IPS DF 19.7 (cell line): Measurements from ENCODE around the gene MPZL2.

ENCODE experiments used
- DNase-seq: peaks from one replicate; pipeline ENCODE4 v3.0.0-alpha.2; 2013; ENCODE audit warnings: low read depth, low spot score

Gene MPZL2

DNA sequence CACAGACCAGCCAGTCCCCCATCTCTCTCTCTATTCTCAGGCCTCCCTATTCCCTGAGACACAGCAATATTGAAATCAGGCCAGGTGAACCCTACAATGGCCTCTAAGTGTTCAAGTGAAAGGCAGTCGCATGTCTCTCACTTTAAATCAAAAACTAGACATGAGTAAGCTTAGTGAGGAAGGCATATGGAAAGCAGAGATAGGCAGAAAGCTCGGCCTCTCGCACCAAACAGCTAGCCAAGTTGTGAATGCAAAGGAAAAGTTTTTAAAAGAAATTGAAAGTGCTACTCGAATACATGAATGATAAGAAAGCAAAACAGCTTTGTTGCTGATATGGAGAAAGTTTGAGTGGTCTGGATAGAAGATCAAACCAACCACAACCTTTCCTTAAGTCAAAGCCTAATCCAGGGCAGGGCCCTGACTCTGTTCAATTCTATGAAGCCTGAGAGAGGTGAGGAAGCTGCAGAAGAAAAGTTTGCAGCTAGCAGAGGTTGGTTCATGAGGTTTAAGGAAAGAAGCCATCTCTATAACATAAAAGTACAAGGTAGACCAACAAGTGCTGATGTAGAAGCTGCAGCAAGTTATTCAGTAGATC, 19.8 kb upstream of the MPZL2 start:
- DNase-seq, result no peak

DNA sequence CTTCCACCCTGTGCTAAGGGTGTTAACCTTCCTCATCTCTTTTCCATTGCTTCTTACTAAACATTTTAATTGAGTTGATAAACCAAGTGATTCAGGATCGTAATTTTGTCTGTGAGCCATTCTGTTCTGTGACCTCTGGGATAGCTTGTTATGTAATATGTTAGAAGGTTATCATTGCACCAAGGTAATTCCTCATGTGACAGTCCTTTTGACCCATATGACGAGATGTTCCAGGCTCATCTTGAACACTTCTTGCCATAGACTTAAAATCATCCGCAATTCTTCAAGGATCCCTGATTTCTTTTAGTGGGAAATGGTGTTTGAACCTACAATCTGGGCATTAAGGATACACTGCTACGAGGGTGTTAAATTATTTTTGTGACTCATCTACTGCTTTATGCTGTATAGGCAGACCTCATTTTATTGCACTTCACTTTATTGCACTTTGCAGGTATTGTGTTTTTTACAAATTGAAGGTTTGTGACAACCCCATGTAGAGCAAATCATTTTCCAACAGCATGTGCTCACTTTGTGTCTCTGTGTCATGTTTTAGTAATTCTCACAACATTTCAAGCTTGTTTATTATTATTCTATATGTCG, 19.0 kb upstream of the MPZL2 start:
- no peak for DNase-seq

- no peak for DNase-seq
Observed at GRCh38 chr11:118282606-118283005, 18.5 kb upstream of the MPZL2 start.

DNA sequence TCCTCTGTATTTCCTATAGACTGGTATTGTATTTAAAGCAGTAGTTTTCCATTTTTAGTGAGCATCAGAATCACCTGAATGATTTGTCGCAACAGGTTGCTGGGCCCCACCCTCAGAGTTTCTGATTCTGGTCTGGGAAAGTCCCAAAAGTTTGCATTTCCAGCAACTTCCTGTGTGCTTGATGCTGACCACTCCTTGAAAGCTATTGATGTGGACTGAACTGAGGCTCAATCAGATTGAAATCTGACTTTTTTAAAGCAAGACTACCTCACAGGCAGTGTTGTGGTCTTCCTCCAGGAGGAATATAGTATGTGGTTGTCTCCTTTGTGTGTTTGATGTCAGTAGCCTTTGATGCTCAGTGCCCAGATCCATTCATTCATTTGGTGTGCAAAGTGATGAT, 17.2 kb upstream of the MPZL2 start:
- DNase-seq, result no peak

DNA sequence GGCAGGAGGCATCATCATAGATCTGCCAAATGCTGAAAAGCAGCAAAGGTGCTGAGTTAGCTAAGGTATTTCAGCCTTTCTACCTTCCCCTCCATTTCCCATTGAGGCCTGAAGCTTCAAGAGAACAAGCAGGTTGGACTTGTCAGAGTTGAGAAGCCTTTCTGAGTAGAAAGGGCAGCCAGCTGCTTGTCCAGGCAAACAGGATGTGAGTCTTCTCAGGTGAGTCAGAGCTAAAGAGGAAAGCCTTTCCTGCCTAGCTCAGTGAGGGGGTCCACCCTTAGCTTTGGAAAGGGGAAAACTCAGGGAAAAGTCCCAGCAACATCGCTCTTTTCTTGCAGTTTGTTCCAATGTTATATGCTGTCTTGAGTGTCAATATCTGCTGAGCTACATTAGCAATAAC, 13.2 kb upstream of the MPZL2 start:
- DNase-seq, result no peak

GRCh38 chr11:118276422-118276821, 12.3 kb upstream of the MPZL2 start:
- DNase-seq, result no peak

DNA sequence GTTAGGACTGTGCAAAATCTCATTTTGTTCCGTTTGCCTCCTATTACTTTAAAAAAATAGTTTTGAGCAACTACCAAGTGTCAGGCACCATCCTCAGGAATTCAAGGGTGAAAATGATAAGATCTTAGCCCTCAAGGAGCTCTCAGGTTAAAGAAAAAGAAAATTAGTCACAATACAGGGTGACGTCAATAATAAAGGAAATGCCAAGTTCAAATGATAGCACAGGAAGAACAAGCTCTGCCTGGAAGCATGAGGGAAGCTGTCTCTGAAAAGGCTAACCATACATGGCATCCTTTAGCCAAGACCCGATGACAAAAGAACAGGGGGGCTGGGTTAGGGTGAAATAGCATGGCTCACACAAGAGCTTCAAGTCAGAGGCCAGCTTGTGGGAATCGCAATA, 11.1 kb upstream of the MPZL2 start:
- no peak for DNase-seq

GRCh38 chr11:118274186-118274585, 10.1 kb upstream of the MPZL2 start:
- no peak for DNase-seq

GRCh38 chr11:118272001-118272400, 7.9 kb upstream of the MPZL2 start:
- DNase-seq, result no peak

DNA sequence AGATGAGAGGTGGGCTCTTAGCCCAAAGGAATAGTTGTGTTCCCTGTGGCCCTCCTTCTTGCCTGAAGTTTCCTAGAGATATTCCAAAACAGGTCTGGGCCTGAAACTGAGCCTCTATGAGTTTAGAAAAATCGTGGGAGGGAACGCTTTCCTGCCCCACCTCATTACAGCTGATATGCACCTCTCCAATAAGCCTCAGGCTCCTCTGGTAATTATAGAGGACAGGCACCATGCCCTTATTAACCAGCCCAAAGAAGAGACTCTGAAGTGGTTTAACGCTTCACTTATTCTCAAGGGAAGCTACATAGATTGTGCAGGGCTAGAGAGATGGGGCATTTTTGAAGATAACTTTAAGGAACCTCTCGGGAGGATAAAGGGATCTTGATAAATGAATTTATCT, 3.4 kb upstream of the MPZL2 start:
- DNase-seq, result no peak

DNA sequence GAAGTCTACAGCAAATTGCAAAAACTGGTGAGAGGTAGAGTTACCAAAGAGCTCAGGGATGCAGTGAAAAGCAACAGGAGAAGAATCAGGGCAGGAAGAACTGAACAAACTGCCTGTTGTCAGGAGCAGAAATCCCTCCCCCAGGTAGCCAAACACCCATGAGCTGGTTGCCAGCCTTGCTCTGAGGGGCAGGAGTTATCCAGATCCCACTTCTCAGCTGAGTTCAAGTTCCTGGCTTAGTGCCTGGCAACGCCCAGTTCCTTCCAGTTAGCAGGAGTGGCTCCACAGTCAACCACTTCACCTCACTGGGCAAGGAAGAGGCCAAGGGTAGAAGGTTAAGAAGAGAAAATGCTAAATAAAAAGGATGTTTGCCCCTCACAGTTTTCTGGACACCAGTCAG, 1.9 kb upstream of the MPZL2 start:
- no peak for DNase-seq

DNA sequence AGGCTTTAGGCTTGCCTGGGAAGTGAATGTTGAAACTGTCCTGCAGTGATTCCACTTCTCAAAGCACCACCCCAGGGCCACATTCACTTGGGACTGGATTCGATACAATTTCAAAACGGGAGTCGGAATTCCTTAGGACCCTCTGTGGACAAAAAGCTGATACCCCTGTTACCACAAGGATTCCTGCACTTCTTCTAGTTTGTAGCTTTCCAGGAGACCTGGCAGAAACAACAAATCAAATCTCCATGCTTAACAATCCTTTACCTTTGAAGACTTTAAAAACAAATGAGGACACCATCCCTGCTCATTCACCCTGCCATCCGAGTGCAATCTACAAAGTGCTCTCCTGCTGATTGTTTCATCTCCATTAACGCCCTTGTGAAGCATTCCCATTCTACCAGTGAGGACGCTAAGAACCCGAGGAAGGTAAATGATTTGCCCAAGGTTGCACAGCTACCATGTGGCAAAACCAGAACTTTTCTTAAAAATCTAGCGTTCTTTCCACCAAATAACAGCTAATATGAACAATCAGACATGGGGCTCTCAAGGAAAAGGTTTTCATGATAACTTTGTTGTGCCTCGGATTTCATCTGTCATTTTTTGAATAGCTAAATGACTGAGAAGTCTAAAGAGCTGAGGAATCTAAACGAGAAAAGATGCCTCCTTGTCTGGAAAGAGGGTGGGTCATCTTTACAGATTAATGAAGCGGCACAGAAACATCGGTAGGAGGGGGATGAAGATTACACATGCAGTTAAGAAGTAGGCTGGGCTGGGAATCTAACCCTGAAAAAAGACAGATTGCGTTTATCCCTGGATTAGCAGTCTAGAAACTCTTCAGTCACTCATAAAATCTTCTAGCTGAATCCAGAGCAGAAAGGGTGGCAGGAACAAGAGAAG, 720 bp upstream of the MPZL2 start:
- DNase-seq, result no peak

DNA sequence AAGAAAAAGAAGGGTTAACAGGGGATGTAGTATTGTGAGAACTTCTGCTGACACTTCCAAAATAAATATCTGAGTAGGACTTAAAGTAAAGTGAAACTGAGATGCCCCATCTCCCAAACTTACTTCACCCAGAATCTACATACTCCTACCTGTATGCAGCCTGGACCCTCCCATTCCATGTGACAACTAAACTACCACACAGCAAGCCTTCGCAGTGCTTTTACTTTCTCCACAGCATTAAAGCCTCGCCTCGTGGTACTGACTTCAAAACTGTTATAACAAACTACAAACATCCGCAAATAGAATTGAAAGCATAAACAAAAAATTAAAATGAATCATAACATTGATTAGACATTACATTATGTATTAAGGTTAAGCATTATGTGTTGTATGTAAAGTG, 985 bp downstream of the MPZL2 start:
- DNase-seq, result no peak

- DNase-seq, result no peak
Observed at GRCh38 chr11:118260353-118260752, 3.7 kb downstream of the MPZL2 start.

DNA sequence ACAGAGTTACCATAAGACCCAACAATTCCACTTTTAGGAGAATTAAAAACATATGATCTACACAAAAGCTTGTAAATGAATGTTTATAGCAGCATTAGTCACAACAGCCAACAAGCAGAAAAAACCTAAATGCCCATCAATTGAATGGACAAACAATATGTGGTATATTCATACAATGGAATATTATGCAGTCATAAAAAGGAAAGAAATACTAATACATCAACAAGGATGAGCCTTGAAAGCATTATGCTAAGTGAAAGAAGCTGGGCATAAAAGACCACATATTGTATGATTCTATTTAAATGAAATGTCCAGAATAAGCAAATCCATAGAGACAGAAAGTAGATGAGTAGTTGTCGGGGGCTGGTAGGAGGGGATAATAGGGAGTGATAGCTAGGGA, 5.0 kb downstream of the MPZL2 start:
- DNase-seq, result no peak

DNA sequence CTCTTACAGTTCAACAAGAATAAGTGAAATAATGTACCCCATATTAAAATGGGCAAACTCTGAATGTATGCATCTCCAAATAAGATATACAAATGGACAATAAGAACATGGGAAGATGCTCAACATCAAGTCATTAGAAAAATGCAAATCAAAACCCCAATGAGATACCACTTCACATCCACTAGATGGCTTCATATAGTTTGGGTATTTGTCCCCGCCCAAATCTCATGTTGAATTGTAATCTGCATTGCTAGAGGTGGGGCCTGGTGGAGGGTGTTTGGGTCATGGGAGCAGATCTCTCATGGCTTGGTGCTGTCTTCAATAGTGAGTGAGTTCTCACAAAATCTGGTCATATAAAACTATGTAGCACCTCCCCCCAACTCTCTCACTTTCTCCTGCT, 5.7 kb downstream of the MPZL2 start:
- DNase-seq, result no peak

- DNase-seq, result no peak
Observed at GRCh38 chr11:118252688-118253087, 11.4 kb downstream of the MPZL2 start.

DNA sequence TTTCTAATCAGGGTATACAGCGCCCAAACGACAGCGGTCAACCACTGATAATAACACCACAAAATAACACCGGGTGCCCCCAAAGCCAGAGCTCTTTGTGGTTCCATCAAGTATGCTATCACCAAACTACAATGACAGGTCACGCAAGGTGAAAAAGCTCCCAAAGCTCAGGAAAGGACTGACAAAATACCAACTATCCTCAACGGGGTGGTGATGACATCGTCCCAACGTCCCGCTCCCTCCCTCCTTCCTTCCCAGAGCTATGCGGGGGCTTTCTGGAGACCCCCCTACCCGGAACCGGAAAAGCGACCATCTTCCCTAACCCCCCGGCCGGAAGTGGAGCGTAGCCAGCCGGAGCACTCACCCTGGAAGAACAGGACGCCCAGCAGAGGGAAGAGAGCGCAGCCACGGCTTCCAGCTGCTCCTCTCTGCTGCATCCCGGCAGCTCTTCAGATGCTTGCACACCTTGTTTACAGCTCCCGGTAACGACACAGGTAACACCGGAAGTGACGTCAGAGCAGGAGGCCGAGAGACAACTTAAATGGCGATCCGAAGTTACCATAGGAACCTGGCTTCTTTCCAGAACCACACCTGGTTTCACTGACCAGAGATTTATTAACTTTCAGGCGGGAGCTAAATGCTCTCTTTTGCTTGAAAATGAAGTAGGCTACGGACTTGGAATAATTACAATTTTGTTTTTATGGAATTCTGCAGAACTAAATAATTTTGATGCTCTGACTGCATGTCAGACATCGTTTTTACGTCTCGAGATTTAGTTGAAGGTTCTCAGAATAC, 12.0 kb downstream of the MPZL2 start, which contains the start of gene MPZL3:
Gene MPZL3, minus strand, starts transcription at position 508 of the 795 bp plus-strand sequence. Its CDS starts 71 bp downstream, at position 437.
- peak; percentile 83 for DNase-seq

DNA sequence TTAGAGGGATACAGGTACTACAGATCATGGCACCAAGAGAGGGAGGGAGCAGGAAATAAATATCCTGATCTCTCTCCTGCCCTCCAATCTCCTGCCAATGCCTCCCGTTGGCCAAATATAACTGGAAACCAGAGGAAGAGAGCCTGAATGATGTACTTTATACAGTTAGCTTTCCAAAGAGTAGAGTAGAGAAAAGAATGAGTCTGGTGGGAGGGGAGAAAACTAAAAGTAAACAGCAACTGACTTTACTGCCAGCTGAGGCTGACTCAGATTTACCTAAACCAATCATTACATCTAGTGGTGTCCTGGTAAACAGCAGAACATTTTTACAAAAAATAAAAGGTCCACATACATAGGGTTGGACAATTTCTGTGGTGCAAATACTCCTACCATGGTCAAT, 17.1 kb downstream of the MPZL2 start:
- DNase-seq, result no peak

- no peak for DNase-seq
Observed at GRCh38 chr11:118245936-118246562, 18.0 kb downstream of the MPZL2 start.

DNA sequence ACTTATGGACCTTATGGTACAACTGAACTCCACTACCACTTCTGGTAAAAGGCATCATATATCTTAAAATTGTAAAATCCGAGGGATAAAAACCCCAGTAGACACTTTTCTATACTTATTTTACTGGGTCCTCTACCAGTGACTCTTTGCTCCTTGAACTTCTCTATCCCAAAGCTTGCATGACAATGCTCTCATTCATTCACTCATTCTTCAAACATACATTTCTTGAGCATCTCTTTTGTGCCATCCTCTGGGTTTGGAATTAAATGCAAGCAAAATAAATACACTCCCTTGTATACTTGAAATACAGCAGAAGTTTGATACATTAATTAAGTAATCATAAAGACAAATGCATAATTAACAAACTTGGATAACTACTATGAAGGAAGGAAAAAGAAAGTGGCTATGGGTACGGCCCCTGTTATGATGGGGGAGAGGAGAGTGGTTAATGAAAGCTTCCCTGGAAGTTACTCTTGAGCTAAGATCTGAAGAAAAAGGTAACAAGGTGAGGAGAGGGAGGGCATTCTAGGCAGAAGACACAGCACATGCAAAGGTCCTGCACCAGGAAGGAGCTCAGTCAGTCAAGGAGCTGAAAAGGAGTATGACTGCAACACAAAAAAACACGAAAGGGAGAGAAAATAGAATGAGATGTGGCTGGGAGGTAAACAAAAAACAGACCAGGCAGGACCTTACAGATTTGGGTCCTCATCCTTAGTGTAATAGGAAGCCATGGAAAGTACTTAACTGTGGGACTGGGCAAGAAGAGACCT, 19.9 kb downstream of the MPZL2 start:
- no peak for DNase-seq
